ENCODE results near the gene CRMP1.
"Not testable (repeated sequence)": the region's sequence is repeated elsewhere in the genome, so short reads cannot be mapped to it uniquely, and the experiment has no call there.

Gene CRMP1

GRCh38 chr4:5852523-5853202, 40.2 kb downstream of the CRMP1 start:
- DNase-seq = no peak

DNA sequence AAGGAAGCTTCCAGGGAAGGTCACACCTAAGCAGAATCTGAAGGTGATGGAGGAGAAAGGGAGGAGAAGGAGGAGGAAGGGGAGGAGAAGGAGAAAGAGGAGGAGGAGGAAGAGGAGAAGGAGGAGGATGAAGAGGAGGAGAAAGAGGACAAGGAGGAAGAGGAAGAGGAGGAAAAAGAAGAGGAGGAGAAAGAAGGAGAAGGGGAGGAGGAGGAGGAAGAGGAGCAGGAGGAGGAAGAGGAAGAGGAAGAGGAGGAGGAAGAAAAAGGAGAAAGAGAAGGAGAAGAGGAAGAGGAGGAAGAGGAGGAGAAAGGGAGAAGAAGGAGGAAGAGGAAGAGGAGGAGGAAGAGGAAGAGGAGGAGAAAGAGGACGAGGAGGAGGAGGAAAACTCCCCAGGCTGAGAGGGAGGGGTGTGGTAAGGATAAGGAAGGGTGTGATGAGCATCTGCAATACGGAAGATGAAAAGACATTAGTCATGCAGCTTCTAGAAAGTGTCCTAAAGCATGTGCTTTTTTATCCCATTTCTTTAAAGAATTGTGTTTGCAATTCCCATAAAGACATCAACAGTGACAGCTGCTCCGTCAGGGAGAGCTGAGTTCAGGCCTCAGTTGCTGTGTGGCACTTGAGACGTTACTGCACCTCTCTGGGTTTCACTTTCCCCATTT, 41.1 kb downstream of the CRMP1 start:
- no peak for DNase-seq

DNA sequence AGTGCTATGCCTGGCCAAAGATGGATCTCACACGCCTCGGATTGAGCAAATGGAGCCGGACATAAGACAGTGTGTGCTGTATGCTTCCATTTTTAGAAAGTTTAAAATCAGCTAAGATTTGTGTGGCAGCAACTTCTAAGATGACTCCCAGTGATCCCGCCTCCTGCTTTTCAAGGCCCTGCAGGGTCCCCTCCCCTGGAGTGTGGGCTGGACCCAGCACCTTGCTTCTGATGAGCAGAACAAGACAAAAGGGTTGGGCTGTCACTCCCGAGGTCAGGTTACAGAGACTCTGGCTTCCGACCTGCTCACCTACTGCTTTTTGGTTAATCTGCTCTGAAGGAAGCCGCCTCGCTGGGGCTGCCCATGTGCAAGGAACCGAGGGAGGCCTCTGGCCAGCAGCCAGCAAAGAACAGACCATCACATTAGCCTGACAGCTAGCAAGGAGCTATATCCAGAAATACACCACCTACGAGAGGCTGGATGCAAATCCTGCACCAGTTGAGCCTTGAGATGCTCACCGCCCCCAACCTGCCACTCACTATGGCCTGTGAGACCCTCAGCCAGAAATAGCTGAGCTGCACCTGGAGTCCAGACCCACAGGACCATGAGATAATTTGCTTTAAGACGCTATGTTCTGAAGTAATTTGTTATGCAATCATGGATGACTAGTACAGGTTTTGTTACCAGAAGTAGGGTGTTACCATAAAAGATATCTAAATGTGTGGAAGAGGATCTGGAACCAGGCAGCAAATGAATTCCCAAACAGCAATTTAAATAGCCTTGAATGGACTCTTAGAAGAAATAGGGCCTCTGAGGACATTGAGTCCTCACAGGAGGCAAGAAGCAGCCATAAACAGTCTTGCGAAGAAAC, 47.6 kb downstream of the CRMP1 start:
- DNase-seq = no peak

- no peak for DNase-seq
Observed at GRCh38 chr4:5843573-5844530, 49.0 kb downstream of the CRMP1 start.

GRCh38 chr4:5842456-5842855, 50.4 kb downstream of the CRMP1 start:
- DNase-seq = no peak

- DNase-seq = no peak
Observed at GRCh38 chr4:5839751-5840674, 52.9 kb downstream of the CRMP1 start.

DNA sequence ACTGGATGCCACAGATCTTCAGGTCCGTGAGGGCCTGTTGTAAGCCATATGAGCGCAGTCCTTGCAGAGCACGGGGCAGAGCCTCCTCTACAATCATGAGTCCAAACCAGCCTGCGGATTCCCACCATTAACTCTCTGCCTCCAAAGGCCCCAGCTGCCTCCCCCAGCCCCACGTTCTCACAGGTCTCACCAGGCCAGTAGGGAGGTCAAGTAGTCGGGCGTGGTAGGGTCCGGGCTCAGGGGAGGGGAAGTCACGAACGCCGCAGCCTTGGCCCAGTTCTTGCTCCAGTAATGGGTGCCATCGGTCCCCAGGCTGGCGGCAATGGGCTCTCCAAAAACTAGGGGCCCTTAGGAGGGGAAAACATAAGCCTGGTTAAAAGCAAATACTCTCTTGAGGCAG, 53.6 kb downstream of the CRMP1 start:
- DNase-seq = no peak

DNA sequence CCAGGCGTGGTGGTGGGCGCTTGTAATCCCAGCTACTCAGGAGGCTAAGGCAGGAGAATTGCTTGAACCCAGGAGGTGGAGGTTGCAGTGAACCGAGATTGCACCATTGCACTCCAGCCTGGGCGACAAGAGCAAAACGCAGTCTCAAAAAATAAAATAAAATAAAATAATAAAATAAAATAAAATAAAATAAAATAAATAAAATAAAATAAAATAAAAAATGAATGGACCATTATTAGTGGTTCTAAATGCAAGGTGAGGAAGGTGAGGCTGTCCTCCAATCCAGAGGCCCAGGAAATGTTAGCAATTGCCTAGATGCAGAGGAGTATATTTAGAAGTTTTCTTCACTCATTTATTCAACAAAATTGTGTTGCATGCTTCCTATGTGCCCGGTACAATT, 55.4 kb downstream of the CRMP1 start:
- DNase-seq = not testable (repeated sequence)

DNA sequence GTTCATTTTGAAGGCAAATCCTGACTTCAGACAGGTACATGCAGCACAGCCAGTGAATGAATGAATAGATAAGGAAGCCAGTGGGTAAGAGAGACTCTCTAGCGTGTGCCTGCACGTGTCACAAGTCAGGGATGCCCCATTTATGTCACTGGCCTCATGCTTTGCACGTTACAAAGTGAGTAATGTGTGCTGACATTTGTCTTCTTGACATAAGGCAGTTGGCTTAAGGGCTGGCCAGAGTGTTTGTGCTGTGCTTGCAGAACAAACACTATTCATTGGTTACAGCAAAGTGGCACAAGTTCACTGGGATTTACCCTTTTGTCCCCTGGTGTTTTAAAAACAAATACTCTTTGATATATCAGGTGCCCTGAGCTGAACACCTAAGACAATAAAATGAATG, 55.9 kb downstream of the CRMP1 start:
- peak; percentile 94 for DNase-seq

GRCh38 chr4:5828005-5828391, 64.9 kb downstream of the CRMP1 start:
- no peak for DNase-seq

- DNase-seq = no peak
Observed at GRCh38 chr4:5827108-5828004, 65.5 kb downstream of the CRMP1 start.

DNA sequence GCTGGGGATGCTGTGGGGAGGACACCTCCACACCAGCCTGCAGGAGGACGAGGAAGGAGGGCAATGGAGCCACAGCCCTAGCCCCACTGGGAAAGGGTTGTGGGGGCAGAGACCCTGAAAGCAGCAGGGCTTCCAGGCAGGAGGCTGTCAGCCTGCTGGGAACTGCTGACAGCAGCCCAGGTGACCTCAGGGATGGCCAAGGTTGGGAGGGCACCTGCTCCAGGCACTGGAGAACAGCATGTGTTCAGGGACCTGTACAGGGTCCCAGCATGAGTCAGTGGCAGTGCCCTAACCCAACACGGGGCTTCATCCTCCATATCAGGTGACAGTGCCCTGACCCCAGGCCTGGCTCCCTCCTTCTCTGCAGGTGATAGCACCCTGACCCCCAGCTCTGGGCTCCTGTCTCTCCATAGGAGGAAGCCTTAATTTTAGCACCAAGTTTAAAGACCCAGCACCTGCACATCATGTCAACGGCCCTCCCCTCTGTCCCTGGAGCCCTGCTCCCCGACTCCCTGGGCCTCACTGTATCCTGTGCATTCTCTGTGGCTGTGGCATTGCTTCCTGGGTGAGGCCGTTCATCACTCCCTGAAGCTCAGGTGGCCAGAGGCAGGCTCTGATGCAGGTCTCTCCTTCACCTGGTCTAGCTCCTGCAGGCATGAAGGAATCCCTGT, 66.3 kb downstream of the CRMP1 start:
- no peak for DNase-seq

DNA sequence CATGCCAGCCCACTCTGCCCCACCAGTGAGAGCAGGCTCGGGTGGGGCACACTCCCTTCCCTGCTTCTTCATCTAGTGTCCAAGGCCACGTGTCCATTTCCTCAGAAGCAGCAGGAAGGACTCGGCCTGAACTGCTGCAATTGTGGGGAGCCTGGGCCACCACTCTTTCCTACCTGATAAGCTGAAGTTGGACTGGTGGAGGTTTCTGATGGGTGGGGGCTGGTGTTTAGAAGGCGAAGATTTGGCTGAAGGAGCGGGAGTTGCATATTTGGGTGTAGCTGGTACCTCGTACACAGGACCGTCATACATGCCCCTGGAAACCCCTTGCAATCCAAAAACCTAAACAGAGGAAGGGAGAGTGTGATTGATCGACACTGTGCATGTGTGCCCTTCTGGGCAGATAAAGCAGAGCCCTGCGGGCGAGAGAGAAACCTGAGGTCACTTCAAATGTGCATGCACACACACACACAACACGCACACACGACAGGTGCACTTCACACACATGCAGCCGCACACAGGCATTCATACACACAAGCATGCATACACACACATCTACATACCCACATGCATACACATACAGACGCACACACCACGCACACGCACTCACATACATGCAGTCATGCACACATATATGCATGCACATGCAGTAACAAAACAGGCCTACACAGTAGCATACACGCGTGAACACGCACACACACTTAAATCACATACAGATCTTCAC, 67.4 kb downstream of the CRMP1 start:
- no peak for DNase-seq

- DNase-seq = peak; percentile 73
Observed at GRCh38 chr4:5824635-5825034, 68.3 kb downstream of the CRMP1 start.

GRCh38 chr4:5824227-5824626, 68.7 kb downstream of the CRMP1 start:
- DNase-seq = no peak

GRCh38 chr4:5823542-5824211, 69.2 kb downstream of the CRMP1 start:
- DNase-seq = no peak

GRCh38 chr4:5822619-5823018, 70.3 kb downstream of the CRMP1 start:
- DNase-seq = no peak

GRCh38 chr4:5821665-5822358, 71.1 kb downstream of the CRMP1 start:
- DNase-seq = peak; percentile 59
